HG02938 (cell line): Measurements from ENCODE around the gene CEP85.
"Not testable (repeated sequence)": the region's sequence is repeated elsewhere in the genome, so short reads cannot be mapped to it uniquely, and the experiment has no call there.

Source experiments
- ATAC-seq: cut with Tn5 transposase; IDR thresholded peaks from one replicate; pipeline ENCODE4 v1.9.1; 2021; ENCODE audit warnings: mild to moderate bottlenecking, moderate library complexity; ENCODE audit not compliant: unreplicated experiment

CEP85 gene

GRCh38 chr1:26307363-26307781 is 73.4 kb downstream of the CEP85 start:
- no peak for ATAC-seq

- not testable (repeated sequence) for ATAC-seq
Measured at GRCh38 chr1:26307966-26308899, 74.2 kb downstream of the CEP85 start.

- ATAC-seq, result no peak
Measured at GRCh38 chr1:26314501-26314900, 80.5 kb downstream of the CEP85 start.

GRCh38 chr1:26315874-26316850 is 82.2 kb downstream of the CEP85 start:
- no peak for ATAC-seq

GRCh38 chr1:26317146-26317545 is 83.1 kb downstream of the CEP85 start:
- no peak for ATAC-seq

- ATAC-seq, result no peak
Measured at GRCh38 chr1:26317612-26318337, 83.8 kb downstream of the CEP85 start, which contains the start of gene CD52. TSS of gene CD52 (plus strand) at chr1:26317958. CDS start at chr1:26318018, 60 bp downstream.

- ATAC-seq, result no peak
Measured at GRCh38 chr1:26318338-26319064, 84.5 kb downstream of the CEP85 start.

- no peak for ATAC-seq
Measured at GRCh38 chr1:26320896-26321295, 86.9 kb downstream of the CEP85 start.

GRCh38 chr1:26321315-26322041 is 87.5 kb downstream of the CEP85 start:
- ATAC-seq, result no peak

- no peak for ATAC-seq
Measured at GRCh38 chr1:26322042-26322331, 88.0 kb downstream of the CEP85 start.

- ATAC-seq, result no peak
Measured at GRCh38 chr1:26323382-26323781, 89.4 kb downstream of the CEP85 start.

- ATAC-seq, result no peak
Measured at GRCh38 chr1:26324550-26324949, 90.5 kb downstream of the CEP85 start.

GRCh38 chr1:26327956-26328362 is 94.0 kb downstream of the CEP85 start:
- ATAC-seq, result no peak
